Ovary (tissue), 9 donors: ENCODE results near the gene RMND5A. TPM values are rescaled to one million over a fixed set of nuclear protein-coding genes. Genes with fewer than 3 reads are reported as not detected.
"Not testable (repeated sequence)": the region's sequence is repeated elsewhere in the genome, so short reads cannot be mapped to it uniquely, and the experiment has no call there.

ENCODE experiments used
- DNase-seq, 5 donors: peaks; one replicate each; pipeline ENCODE4 v3.0.0-alpha.2; 2019 to 2020
- H3K27ac ChIP-seq, 2 donors: fragments of 200-600 bp; one replicate each; pipeline versions ENCODE4 v1.5.1 to v1.8.0; 2019 to 2022
- H3K27me3 ChIP-seq: fragments of 200-600 bp; one replicate; pipeline ENCODE4 v1.8.0; 2022
- H3K36me3 ChIP-seq: fragments of 200-600 bp; sonication (generic); one replicate; pipeline ENCODE4 v1.5.1; 2019
- H3K4me1 ChIP-seq: one replicate; pipeline ENCODE4 v1.8.1; 2013; ENCODE audit warnings: mild to moderate bottlenecking, moderate library complexity; ENCODE audit not compliant: insufficient read depth
- H3K4me3 ChIP-seq: fragments of 200-600 bp; sonication (generic); one replicate; pipeline ENCODE4 v1.5.1; 2017
- H3K9me3 ChIP-seq, 2 donors: fragments of 200-600 bp in 1 of 2; sonication (generic) in 1 of 2; one replicate each; pipeline versions ENCODE4 v1.5.1 to v1.8.1; 2013 to 2019; ENCODE audit warnings: mild to moderate bottlenecking in 1 of 2, moderate library complexity in 1 of 2
- EP300 ChIP-seq: sonication (generic); formaldehyde crosslinking; IDR thresholded peaks from one replicate; pipeline ENCODE4 v1.6.1; 2017; ENCODE audit warnings: antibody characterized with exemption
- POLR2A ChIP-seq: fragments of 450-650 bp; IDR thresholded peaks from one replicate; pipeline ENCODE4 v1.6.1; 2017; ENCODE audit warnings: antibody characterized with exemption, mild to moderate bottlenecking, moderate library complexity
- WGBS, 3 donors: extraction: QIAGEN DNeasy Blood & Tissue Kit in 1 of 3; methylation state at CpG; one replicate each; pipeline versions ENCODE4 v1.1.5 to v1.1.7; 2013 to 2017; 5-methylcytosine and 5-hydroxymethylcytosine counted together
- intact Hi-C, 4 donors: fragments of 100-400 bp; cut with DNase I; formaldehyde crosslinking; loops; one replicate each; pipeline versions ENCODE4 v1.11.0 to v1.15.1; 2022 to 2023
- polyA plus RNA-seq, 2 donors: library from polyadenylated mRNA; stranded (reverse); fragments of 200-250 nt in 1 of 2; fragments of 350-450 nt in 1 of 2; fragmentation: Illumina TruSeq in 1 of 2; extraction: RNeasy Lipid Tissue Mini Kit (QIAGEN cat#74804) in 1 of 2; gene quantifications; one replicate each; pipeline ENCODE4 v1.2.3, GENCODE V29; 2013 to 2014
- total RNA-seq, 7 donors: library from RNA; depleted of rRNA in 2 of 7; stranded (reverse); fragments of >200 nt in 2 of 7; fragmentation: NEBNext Ultra II Directional in 3 of 7; extraction: Animal tissue kit (Norgen Biotek cat#: 25700) in 3 of 7; gene quantifications; one replicate each; pipeline versions ENCODE4 v1.1.0 to v1.2.4, GENCODE V29; 2016 to 2023
- TF ChIP-seq, protein P1 (sequence below), 3 donors: fragments of 450-650 bp in 2 of 3; fragments of 200-600 bp in 1 of 3; IDR thresholded peaks; one replicate each; pipeline versions ENCODE4 v1.5.1 to v1.8.0; 2016 to 2022; ENCODE audit warnings: antibody characterized with exemption in 3 of 3, mild to moderate bottlenecking in 1 of 3
- donor health status: DM: no; HTN: no; CAD: no; lungs with moderate emphysema.
- donor health status: DM: no; HTN: no; CAD: no.
- donor health status: Bipolar disorder and iron deficiency.
- donor health status: DM: yes; HTN: yes; CAD: no.
- donor health status: DM: no; HTN: no; CAD: no.
- donor health status: DM: yes; HTN: yes; CAD: no.

The RMND5A gene
- total and polyA plus RNA-seq, 9 donors, result 11.2 to 31.1 (median 26.4) TPM

DNA sequence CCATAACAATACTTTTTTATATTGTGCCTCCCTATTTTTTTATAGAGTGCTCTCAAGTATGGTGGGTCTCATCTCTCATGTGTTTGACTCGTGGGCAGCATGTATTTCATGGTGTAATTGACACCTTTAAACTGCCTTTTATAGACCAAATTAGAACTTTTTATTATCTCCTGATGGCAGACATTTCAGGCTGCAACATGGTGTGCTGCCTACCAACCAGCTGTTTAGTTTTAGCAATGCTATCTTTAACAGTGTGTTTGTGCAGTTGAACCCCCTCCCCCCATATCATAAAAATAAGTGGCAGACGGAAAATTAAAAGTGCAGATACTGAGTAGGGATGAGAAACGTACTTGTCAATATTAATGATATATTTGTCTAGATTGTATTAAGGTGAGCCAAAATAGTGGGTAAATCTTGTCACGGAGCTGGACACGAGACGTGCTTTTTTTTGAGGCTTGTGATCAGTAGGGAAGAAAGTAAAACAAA lies 12.0 kb downstream of the RMND5A start:
- DNase-seq, H3K4me1 ChIP-seq, intact Hi-C loops, H3K27ac ChIP-seq, H3K36me3 ChIP-seq, H3K4me3 ChIP-seq, H3K9me3 ChIP-seq, H3K27me3 ChIP-seq: not testable (repeated sequence)
- 65 to 81% (median 70%) methylated on average over 2 to 5 of the region's 6 CpGs for WGBS, 3 donors

DNA sequence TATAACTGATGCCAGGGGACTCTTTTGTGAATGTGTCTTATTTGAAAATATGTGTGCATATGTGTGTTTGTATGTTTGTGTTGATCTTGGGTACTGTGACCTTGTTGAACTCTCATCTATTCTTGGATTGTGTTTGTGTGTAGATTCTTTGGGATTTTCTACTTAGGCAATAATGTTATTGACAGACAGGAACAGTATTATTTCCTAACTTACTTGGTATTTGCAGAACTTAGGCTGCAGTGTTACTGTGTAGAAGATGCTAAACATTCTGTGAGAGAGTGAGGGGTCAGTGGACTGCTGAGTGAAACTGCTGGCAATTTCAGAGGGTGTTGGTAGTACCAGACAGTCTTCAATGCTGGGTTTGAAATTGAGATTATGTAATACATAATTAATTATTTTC lies 12.7 kb downstream of the RMND5A start:
- H3K27me3 ChIP-seq, H3K4me1 ChIP-seq, H3K9me3 ChIP-seq, H3K4me3 ChIP-seq, intact Hi-C loops, H3K27ac ChIP-seq, DNase-seq, H3K36me3 ChIP-seq: not testable (repeated sequence)

DNA sequence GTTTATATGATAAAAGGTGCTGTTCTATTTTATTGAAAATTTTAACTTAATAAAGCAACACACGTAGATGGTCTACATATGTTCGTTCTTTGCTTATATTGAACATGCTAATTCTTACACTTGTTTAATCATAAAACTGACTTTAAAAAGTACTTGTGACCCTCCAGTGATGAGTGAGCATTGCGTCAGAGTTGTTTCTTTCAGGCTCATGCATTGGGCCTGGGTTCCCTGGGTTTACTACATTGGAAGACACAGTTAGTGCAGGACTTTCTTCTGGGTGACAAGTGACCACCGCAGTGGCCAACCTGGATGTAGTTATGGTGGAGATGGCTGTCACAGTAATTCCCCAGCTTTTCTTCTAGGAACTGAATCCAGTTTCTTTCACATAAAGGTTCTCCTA lies 13.4 kb downstream of the RMND5A start:
- DNase-seq, H3K4me3 ChIP-seq, H3K27ac ChIP-seq, H3K4me1 ChIP-seq, H3K36me3 ChIP-seq, intact Hi-C loops, H3K27me3 ChIP-seq, H3K9me3 ChIP-seq: not testable (repeated sequence)
- 73 to 92% (median 86%) methylated on average over 1 to 2 of the region's 4 CpGs for WGBS, 3 donors

DNA sequence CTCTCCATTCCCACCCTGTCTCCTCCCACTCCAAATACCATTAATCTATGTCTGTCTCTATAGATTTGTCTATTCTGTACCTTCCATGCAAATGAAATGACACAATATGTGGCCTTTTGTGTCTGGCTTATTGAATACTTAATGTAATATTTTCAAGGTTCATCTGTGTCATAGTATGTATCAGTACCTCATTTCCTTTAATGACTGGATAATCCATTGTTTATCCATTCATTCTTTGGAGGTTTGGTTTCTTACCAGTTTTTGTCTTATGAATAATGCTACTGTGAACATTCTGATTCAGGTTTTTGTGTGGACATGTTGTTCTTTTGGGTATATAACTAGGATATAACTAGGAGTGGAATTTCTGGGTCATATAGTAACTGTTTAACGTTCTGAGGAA lies 14.8 kb downstream of the RMND5A start:
- no CpG with 5 or more reads among the region's 1 CpG for WGBS, 3 donors
- H3K9me3 ChIP-seq, H3K36me3 ChIP-seq, H3K27ac ChIP-seq, DNase-seq, H3K4me1 ChIP-seq, H3K27me3 ChIP-seq, H3K4me3 ChIP-seq, intact Hi-C loops: not testable (repeated sequence)

DNA sequence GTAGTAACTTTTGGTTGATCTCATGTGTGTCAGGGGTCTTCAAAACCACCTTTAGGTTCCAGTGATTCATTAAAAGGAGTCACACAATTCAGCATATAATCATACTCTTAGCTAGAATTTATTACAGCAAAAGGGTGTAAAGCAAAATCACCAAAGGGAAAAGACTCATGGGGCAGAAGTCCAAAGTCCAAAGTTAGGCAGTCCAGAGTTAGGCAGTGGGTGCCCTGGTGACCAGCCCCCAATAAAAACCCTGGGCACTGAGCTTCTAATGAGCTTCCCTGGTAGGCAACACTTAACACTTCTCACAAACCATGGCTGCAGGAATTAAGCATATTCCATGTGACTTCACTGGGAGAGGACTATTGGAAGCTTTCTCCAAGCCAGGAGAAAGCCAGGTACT lies 19.4 kb downstream of the RMND5A start:
- H3K36me3 ChIP-seq, H3K27me3 ChIP-seq, DNase-seq, H3K4me3 ChIP-seq, H3K4me1 ChIP-seq, H3K9me3 ChIP-seq, intact Hi-C loops, H3K27ac ChIP-seq: not testable (repeated sequence)

DNA sequence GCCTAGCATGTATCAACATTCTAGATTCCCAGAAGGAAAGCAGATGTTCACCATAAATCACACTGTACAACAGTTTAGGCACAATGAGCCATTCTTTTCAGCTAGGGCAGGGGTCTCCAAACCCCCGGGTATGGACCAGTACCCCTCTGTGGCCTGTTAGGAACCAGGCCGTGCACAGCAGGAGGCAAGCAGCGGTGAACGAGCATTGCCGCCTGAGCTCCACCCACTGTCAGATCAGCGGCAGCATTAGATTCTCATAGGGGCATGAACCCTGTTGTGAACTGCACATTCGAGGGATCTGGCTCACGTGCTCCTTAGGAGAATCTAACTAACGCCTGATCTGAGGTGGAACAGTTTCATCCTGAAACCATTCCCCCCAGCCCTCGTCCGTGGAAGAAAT lies 19.8 kb downstream of the RMND5A start:
- intact Hi-C loops, H3K36me3 ChIP-seq, H3K4me1 ChIP-seq, DNase-seq, H3K4me3 ChIP-seq, H3K9me3 ChIP-seq, H3K27me3 ChIP-seq, H3K27ac ChIP-seq: not testable (repeated sequence)
- WGBS, 3 donors, result no CpG with 5 or more reads among the region's 11 CpGs

DNA sequence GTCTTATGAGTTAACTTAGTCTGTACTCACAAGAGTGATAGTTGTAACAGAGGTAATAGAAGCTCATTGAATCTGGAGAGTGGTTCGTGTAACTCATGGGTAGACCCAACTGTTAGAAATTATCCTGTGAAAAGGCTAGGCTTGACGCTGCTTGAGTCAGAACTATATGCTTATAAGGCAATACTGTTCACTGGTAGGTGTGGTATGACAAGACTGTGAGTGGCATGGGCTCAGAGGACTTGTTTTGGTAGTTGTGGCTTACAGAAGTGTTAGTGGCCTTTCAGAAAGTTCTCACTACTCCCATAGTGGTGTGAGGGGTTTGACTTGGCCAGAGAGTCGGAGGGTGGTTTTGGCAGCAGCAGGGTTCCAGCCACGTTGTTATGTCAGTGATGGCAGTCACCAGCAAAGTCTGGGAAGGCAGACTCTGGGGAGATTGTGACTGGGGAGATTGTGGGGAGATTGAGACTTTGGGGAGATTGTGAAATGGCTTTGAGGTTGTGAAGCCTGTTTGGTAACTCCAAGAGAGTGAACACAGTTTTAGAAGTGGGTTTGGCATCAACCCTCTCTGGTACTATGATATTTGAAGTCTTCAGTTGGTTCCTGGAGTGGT lies 21.9 kb downstream of the RMND5A start:
- H3K27ac ChIP-seq, H3K27me3 ChIP-seq, intact Hi-C loops: not testable (repeated sequence)

DNA sequence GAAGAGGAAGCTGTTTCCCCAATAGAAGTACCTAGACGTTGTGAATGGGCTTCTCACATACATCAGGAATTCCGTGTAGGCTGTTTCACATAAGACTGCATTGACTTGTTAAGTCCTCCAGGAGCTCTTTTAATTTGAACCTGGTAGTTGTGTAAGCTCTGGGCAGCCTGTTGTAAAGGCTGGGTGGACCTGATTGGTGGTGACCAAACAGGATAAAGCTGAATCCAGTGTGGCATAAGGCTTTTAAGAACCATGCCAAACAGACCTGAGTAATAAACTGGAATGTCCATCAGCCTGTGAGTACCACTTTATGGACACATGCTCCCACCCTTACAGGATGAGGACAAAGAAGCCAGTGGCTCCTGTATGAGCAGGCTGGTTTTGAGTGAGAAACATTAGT lies 24.1 kb downstream of the RMND5A start:
- Histone ChIP-seq H3K27me3 (no peaks in the 10 kb centered on the region), H3K9me3 (no peaks in the 10 kb centered on the region), H3K27ac (no peak overlapping the region), H3K4me3 (no peak overlapping the region), H3K36me3 (no peaks in the 10 kb centered on the region), H3K4me1 (no peaks in the 10 kb centered on the region)
- no peak for TF ChIP-seq POLR2A
- TF ChIP-seq EP300, result no peak
- TF ChIP-seq, protein P1, sequence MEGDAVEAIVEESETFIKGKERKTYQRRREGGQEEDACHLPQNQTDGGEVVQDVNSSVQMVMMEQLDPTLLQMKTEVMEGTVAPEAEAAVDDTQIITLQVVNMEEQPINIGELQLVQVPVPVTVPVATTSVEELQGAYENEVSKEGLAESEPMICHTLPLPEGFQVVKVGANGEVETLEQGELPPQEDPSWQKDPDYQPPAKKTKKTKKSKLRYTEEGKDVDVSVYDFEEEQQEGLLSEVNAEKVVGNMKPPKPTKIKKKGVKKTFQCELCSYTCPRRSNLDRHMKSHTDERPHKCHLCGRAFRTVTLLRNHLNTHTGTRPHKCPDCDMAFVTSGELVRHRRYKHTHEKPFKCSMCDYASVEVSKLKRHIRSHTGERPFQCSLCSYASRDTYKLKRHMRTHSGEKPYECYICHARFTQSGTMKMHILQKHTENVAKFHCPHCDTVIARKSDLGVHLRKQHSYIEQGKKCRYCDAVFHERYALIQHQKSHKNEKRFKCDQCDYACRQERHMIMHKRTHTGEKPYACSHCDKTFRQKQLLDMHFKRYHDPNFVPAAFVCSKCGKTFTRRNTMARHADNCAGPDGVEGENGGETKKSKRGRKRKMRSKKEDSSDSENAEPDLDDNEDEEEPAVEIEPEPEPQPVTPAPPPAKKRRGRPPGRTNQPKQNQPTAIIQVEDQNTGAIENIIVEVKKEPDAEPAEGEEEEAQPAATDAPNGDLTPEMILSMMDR (IDR thresholded peaks at IDR 0.05), result no peak
- DNase-seq, result no peak
- intact Hi-C loops, result no loop called here
- 60 to 80% (median 72%) methylated on average over 2 of the region's 2 CpGs for WGBS, 3 donors

More for the DNA sequence above, 21.9 kb downstream of the RMND5A start:
- DNase-seq, H3K36me3 ChIP-seq, H3K4me3 ChIP-seq, H3K9me3 ChIP-seq, H3K4me1 ChIP-seq: not testable (repeated sequence)
- no CpG with 5 or more reads among the region's 4 CpGs for WGBS, 3 donors
